ENCODE measurements around the gene SRPX2.

SRPX2 gene

DNA sequence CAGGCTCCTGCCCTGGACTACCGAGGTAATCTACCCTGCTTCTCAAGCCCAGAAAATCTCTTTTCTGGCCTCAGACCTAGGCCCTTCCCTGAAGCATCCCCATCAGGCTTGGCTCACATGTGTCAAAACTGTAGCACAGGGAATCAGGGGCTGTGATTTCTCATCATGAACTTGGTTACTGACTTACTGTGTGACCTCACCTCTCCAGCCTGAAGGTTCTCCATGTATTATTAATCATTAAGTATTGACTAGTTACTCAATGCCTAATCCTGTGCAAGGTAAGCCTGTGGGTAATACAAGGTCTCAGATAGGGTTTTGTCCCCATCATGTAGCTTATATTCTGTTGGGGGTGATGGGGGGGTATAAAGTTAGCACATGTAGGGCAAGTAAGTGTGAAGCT lies 6.8 kb downstream of the SRPX2 start:
- FAIRE-seq = no peak

- no peak for FAIRE-seq
These were observed 8.3 kb downstream of the SRPX2 start for GRCh38 chrX:100652266-100652665.

DNA sequence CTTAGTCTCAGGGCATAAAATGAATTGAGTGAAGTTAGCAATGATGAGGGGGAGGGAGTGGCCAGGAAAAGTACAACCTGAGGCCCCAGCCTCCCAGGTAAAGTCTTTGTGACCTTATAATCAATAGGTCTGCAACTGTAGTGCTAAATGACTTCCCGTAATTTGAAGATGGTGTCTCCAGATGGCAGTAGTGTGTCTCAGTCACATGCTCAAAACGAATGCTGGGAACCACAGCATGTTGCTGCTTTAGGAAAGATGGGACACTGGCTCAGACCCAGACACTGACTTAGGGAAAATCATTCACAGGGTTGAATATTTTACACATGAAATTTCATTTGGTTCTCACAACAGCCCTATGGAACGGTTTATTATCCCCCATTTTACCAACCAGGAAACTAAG lies 10.3 kb downstream of the SRPX2 start:
- no peak for FAIRE-seq

DNA sequence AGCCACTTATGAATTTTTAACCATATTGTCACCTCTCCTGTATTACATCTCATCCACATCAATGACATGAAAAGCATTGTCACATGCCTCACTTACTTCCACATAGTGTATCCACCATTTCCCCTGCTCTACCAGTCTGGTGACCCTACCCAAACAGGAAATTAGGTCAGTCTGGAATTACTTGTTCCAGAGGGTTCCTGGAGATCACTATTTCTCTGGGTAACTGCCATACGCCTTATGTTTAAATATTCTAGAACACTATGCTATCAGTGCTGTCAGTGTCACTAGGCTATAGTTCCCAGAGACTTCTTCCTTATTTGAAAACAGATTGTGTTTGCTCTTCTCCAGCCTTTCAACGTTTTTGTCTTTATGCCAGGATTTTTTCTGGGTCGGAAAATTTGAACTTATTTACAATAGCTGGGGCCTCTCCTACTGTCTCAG lies 15.0 kb downstream of the SRPX2 start:
- FAIRE-seq = no peak

- FAIRE-seq = peak; percentile 95
These were observed 15.6 kb downstream of the SRPX2 start for GRCh38 chrX:100659431-100660137.

DNA sequence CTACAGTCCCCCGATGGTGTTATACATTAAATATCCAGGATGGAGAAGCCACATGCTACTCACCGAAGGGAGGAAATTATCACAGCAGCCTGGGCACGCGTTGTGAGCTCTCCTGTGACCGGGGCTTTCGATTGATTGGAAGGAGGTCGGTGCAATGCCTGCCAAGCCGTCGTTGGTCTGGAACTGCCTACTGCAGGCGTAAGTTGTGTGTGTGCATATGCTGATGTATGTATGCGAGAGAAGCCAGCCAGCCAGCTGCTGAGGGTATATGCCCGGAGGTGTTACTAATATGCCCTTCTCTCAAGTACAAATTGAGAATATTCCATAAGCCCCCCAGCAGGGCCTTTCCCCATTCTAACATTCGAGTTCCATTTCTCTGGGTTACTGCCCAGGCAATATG lies 18.2 kb downstream of the SRPX2 start:
- FAIRE-seq = no peak

DNA sequence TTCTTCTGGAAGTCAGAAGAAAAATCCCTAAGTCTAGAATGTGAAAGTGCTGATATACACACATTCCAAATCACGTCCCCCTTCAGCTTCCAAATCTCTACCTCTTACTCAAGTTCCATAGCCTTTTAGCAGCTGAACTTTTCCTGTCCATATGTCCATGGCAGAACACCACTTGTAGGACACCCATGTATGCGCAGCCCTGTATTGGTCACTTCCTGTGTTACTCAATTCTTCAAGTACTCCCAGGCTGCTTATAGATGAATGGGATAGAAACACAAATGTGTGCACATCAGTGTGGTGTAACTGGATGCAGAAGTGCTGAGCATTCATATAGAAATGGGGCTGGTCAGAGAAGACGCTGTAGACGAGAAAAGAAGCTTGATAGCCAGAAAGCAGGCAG lies 18.8 kb downstream of the SRPX2 start:
- no peak for FAIRE-seq

DNA sequence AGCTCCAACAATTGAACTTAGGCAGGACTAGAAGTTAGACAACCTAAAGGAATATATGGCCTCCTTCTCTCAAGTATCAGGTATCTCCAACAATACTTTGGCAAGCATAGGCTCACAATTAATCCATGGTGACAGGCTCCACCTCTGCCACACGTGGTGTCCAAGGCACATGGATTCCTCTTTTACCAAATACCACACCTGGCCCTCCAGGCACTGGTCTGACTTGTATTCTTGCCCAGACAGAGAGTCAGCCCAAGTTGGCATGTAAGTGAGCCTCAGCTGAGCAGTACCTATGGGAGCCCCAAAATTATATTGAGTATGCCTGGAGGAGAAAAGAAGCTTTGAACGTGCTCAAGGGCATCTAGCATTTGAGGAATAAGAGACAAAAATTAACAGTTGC lies 19.6 kb downstream of the SRPX2 start:
- FAIRE-seq = no peak

- FAIRE-seq = no peak
These were observed 29.0 kb downstream of the SRPX2 start for GRCh38 chrX:100672966-100673365.

- no peak for FAIRE-seq
These were observed 29.5 kb downstream of the SRPX2 start for GRCh38 chrX:100673397-100673953.

GRCh38 chrX:100674705-100675104 lies 30.7 kb downstream of the SRPX2 start:
- no peak for FAIRE-seq

DNA sequence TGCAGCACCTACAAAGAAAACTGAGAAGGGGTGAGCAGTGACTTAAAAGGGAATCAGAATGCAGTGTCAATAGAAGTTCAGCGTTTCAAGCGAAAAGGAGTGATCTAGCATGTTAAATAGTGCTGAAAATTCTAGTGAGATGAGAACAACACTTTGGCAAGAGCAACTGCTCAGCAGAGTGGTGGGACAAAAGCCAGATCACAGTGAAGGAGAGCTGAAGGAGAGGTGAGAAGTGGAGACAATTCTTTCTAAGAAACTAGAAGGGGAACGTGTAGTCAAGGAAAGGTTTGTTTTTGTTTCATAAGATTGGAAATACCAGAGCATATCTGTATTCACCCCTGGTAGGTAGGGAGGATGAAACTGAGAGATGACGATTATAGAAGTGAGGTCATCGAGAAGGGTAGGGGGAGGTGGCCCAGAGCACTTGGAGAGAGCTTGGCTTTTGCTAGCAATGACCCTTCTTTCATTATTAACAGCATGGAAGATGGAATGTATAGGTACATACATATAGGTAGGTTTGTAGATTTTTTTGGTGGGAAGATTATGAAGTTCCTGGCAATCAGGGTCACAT lies 33.7 kb downstream of the SRPX2 start:
- no peak for FAIRE-seq

- no peak for FAIRE-seq
These were observed 36.8 kb downstream of the SRPX2 start for GRCh38 chrX:100680756-100681155.

DNA sequence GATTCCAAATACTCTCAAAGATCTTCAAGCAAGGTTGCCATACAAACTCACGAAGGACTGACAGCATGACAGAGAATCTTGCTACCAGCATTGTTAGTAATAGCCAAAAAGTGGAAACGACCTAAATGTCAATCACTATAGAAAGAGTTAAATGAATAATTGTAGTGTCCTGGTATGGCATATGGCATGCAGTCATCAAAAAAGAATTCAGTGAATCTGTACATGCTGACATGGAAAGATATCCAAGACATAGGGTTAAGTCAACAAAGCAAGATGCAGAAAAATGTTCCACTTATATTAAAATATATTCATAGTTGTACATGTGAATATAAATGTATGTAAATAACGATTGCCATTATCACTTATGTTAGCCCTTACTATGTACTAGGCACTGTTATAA lies 37.6 kb downstream of the SRPX2 start:
- FAIRE-seq = no peak

DNA sequence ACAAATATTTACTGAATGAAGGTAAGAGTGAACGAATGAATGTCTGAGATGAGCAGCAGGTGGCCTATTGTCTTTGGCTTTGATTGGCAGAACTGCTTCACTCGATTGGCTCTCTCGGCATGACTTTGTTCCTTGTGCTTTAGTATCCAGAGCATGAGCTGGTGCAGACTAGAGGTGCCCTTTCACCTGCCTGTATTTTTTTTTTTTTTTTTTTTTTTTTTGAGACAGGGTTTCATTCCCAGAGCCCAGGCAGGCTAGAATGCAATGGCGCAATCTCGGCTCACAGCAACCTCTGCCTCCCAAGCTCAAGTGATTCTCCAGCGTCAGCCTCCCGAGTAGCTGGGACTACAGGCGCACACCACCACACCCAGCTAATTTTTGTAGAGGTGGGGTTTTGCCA lies 38.9 kb downstream of the SRPX2 start:
- FAIRE-seq = no peak

DNA sequence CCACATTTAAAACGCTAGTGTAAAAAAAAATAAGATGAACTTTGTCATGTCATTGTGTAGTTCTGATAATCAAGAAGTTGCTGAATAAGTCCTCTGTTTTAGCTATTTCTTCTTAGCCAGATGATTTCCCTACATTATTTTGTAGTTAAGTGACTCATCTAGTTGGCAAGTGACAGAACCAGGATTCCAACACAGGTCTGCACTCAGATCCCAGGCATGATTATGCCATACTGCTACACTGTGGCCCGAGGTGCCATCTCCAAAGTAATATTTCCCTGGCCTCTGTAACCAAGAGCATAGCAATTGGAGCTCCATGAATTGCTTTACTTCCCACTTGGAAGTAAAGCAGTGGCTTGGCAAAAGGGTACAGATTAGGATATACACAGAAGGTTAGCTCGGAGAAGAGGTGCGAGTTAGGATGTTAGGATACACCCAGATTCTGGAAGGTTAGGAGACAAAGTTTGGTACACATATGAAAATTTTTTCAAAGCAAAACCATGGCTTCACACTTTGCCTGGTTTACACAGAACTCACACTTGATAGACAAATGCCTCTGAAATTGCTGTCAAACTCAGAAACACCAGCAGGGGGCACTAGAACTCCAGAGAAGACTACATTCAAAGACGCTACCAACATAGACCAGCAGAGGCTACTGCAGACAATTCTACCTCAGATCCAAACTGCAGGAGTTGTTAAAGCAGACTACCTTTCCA lies 41.4 kb downstream of the SRPX2 start:
- FAIRE-seq = peak; percentile 95

DNA sequence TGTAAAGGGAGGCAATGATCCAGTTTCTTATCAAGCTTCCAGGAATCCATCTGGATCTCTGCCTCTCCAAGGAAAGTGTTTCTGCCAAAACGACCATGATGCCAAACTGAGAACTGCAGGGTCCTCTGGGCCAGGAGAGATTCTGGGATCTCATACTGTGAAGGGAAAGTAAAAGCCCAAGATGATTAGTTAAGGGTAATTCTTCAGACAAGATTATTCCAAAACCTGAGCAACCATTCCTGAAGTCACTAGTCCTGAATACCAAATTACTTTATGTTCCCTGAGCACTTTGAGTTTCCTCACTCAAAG lies 42.0 kb downstream of the SRPX2 start:
- no peak for FAIRE-seq

DNA sequence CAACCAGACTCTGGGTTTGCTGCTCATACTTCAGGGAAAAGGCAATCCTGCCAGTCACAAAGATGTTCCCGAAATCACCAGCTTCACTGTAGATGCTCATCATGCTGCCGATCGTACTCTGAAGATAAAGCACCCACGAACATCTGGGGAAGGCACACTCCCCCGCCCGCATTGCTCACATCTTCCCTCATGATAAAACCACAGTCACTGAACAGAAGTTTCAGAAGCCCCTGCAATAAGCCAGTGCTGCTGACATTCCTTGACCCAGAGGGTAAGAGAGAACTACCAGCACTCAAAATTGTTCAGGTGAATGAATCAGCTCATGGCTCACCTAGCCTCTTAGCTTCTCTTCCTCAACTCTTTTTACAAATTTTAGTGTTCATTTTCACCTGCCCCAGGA lies 43.1 kb downstream of the SRPX2 start:
- no peak for FAIRE-seq

- FAIRE-seq = no peak
These were observed 43.5 kb downstream of the SRPX2 start for GRCh38 chrX:100687546-100687945.

DNA sequence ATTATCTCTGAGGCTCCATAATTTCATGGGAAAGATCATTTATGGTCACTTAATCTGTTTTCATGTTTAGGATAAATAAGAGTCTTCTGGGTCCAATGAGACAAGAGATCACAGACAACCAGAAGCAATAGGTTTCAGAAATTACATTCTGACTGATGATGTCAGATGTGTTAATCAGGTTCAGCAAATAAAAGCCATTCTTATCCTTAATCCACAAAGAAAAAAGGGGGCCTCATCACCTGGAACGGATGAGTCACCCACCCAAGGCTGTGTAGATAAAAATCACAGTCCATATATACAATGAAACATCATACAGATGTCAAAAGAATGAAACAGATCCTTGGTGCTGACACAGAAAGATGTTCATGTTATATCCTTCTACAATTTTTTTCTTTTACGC lies 51.3 kb downstream of the SRPX2 start:
- FAIRE-seq = peak; percentile 24

DNA sequence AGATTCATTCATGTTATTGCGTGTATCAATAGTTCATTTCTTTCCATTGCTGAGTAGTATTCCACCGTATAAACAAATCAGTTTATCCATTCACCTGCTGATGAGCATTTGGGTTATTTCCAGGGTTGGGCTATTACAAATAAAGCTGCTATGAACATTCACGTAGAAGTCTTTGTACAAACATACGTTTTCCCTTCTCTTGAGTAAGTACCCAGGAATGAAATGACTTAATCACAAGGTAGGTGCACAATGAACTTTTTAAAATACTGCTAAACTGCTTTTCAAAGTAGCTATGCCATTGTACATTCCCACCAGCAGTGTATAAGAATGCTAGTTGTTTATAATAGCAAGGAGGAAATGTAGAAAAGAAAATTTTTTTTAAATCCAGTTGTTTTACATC lies 52.0 kb downstream of the SRPX2 start:
- no peak for FAIRE-seq

DNA sequence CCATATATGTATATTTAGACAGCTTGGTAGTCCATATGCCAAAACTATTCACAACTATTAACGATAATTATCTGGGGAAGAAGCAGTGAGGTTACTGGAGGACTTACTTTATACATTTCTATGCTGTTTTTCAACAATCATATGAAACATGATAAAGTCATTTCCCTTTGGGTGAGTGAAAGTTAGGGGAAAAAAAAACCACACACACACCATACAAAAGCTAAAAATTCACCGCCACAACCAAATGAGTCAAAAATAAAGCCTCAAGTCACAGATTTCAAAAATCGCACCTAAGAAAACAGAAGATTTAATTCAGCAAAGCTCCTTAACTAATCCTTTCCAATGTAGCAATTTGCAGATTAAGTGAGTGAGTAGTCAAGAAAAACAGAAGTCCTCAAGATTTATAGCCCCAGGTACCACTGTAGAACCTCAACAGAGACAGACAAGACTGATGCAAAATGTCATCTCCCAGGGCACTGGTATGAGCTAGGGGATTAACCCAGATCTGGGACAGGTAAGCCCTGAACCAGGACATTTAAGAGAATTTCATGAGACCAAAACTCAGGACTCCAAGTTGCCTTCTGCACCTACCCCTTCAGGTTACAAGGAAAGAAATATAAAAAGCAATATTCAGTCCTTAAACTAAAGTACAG lies 52.8 kb downstream of the SRPX2 start:
- peak; percentile 21 for FAIRE-seq

GRCh38 chrX:100698551-100698950 lies 54.6 kb downstream of the SRPX2 start:
- no peak for FAIRE-seq

DNA sequence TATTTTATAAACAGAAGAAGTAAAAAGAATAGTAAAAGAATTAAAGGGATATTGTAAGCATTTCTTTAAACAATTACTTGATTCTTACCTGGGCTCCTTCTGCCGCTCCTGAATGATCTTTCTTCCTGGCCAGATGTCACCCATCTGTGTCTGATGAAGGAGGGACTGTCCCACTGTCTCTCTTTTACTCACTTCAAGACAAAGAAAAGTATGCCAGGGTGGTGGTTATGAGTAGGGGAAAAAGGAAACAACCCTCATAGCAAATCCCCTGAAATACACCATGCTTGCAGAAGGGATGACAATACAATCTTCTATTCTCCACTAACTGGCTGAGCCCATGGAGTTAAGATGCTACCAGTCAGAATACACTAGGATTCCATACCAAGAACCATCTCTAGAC lies 56.8 kb downstream of the SRPX2 start:
- FAIRE-seq = no peak

All from colon (tissue), 2 donors.